GM11168 (cell line): ENCODE data around the gene ALK.

ENCODE experiments used
- in situ Hi-C: fragments of 300-500 bp; cut with MboI; formaldehyde crosslinking; loops from one replicate; pipeline ENCODE4 v1.12.0; 2022; ENCODE audit warnings: low sequenced_read_pairs; ENCODE audit not compliant: unreplicated experiment

ALK gene

GRCh38 chr2:29561628-29562027 is 359.8 kb downstream of the ALK start:
- in situ Hi-C loops: no loop called here

- in situ Hi-C loops: no loop called here
These were observed 360.2 kb downstream of the ALK start for GRCh38 chr2:29561181-29561580.

GRCh38 chr2:29560566-29560965 is 360.8 kb downstream of the ALK start:
- in situ Hi-C loops: no loop called here

GRCh38 chr2:29560030-29560429 is 361.4 kb downstream of the ALK start:
- in situ Hi-C loops: no loop called here

- in situ Hi-C loops: no loop called here
These were observed 361.8 kb downstream of the ALK start for GRCh38 chr2:29559578-29559977.

GRCh38 chr2:29558097-29558496 is 363.3 kb downstream of the ALK start:
- in situ Hi-C loops: no loop called here

- in situ Hi-C loops: no loop called here
These were observed 364.1 kb downstream of the ALK start for GRCh38 chr2:29557268-29557667.

GRCh38 chr2:29549069-29549380 is 372.4 kb downstream of the ALK start:
- in situ Hi-C loops: no loop called here

GRCh38 chr2:29544917-29545316 is 376.5 kb downstream of the ALK start:
- in situ Hi-C loops: no loop called here

- in situ Hi-C loops: no loop called here
These were observed 377.4 kb downstream of the ALK start for GRCh38 chr2:29544031-29544430.

GRCh38 chr2:29535188-29535587 is 386.2 kb downstream of the ALK start:
- in situ Hi-C loops: no loop called here

GRCh38 chr2:29532436-29532835 is 388.9 kb downstream of the ALK start:
- in situ Hi-C loops: no loop called here

GRCh38 chr2:29531626-29532025 is 389.8 kb downstream of the ALK start:
- in situ Hi-C loops: no loop called here

- in situ Hi-C loops: no loop called here
These were observed 391.1 kb downstream of the ALK start for GRCh38 chr2:29530281-29530680.

GRCh38 chr2:29528891-29529520 is 392.4 kb downstream of the ALK start:
- in situ Hi-C loops: no loop called here

GRCh38 chr2:29528371-29528770 is 393.0 kb downstream of the ALK start:
- in situ Hi-C loops: no loop called here

- in situ Hi-C loops: no loop called here
These were observed 393.4 kb downstream of the ALK start for GRCh38 chr2:29527947-29528346.

- in situ Hi-C loops: no loop called here
These were observed 394.5 kb downstream of the ALK start for GRCh38 chr2:29526587-29527586.

GRCh38 chr2:29525921-29526320 is 395.5 kb downstream of the ALK start:
- in situ Hi-C loops: no loop called here

GRCh38 chr2:29524652-29525051 is 396.7 kb downstream of the ALK start:
- in situ Hi-C loops: no loop called here

GRCh38 chr2:29522951-29523669 is 398.3 kb downstream of the ALK start:
- in situ Hi-C loops: no loop called here
